ENCODE results near the gene NPIPA7.
"Not testable (repeated sequence)": the region's sequence is repeated elsewhere in the genome, so short reads cannot be mapped to it uniquely, and the experiment has no call there.

DNA sequence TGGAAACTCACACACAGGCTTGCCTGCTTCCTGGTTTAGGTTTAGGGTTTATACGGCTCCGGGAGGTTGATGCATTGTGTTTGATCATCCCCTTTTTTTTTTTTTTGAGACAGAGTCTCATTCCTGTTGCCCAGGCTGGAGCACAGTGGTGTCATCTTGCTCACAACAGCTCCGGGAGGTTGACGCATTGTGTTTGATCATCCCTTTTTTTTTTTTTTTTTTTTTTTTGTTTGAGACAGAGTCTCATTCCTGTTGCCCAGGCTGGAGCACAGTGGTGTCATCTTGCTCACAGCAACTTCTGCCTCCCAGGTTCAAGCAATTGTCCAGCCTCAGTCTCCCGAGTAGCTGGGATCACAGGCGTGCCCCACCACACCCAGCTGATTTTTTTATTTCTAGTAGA is 20.7 kb downstream of the NPIPA7 start:
- TF ChIP-seq POLR2A (IDR thresholded peaks at IDR 0.05; ENCODE audit: low read depth, low read length); MYC (IDR thresholded peaks at IDR 0.05; ENCODE audit: low read depth, low read length); JUN (IDR thresholded peaks at IDR 0.05; ENCODE audit: borderline replicate concordance, insufficient read depth, insufficient read length, low read depth): not testable (repeated sequence)
- TF ChIP-seq, protein P1, sequence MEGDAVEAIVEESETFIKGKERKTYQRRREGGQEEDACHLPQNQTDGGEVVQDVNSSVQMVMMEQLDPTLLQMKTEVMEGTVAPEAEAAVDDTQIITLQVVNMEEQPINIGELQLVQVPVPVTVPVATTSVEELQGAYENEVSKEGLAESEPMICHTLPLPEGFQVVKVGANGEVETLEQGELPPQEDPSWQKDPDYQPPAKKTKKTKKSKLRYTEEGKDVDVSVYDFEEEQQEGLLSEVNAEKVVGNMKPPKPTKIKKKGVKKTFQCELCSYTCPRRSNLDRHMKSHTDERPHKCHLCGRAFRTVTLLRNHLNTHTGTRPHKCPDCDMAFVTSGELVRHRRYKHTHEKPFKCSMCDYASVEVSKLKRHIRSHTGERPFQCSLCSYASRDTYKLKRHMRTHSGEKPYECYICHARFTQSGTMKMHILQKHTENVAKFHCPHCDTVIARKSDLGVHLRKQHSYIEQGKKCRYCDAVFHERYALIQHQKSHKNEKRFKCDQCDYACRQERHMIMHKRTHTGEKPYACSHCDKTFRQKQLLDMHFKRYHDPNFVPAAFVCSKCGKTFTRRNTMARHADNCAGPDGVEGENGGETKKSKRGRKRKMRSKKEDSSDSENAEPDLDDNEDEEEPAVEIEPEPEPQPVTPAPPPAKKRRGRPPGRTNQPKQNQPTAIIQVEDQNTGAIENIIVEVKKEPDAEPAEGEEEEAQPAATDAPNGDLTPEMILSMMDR (IDR thresholded peaks at IDR 0.05; ENCODE audit: extremely low read depth in 1 of 2, insufficient read depth in 1 of 2, low read depth in 1 of 2, low read length in 2 of 2), result not testable (repeated sequence)

Measured in endothelial cell of umbilical vein (primary cell).